Ovary (tissue), 9 donors: ENCODE measurements around the gene GDAP1L1. TPM values are rescaled to one million over a fixed set of nuclear protein-coding genes. Genes with fewer than 3 reads are reported as not detected.

Experiments used
- DNase-seq, 5 donors: peaks; one replicate each; pipeline ENCODE4 v3.0.0-alpha.2; 2019 to 2020
- H3K27ac ChIP-seq, 2 donors: fragments of 200-600 bp; one replicate each; pipeline versions ENCODE4 v1.5.1 to v1.8.0; 2019 to 2022
- H3K27me3 ChIP-seq: fragments of 200-600 bp; one replicate; pipeline ENCODE4 v1.8.0; 2022
- H3K36me3 ChIP-seq: fragments of 200-600 bp; sonication (generic); one replicate; pipeline ENCODE4 v1.5.1; 2019
- H3K4me1 ChIP-seq: one replicate; pipeline ENCODE4 v1.8.1; 2013; ENCODE audit warnings: mild to moderate bottlenecking, moderate library complexity; ENCODE audit not compliant: insufficient read depth
- H3K4me3 ChIP-seq: fragments of 200-600 bp; sonication (generic); one replicate; pipeline ENCODE4 v1.5.1; 2017
- H3K9me3 ChIP-seq, 2 donors: fragments of 200-600 bp in 1 of 2; sonication (generic) in 1 of 2; one replicate each; pipeline versions ENCODE4 v1.5.1 to v1.8.1; 2013 to 2019; ENCODE audit warnings: mild to moderate bottlenecking in 1 of 2, moderate library complexity in 1 of 2
- EP300 ChIP-seq: sonication (generic); formaldehyde crosslinking; IDR thresholded peaks from one replicate; pipeline ENCODE4 v1.6.1; 2017; ENCODE audit warnings: antibody characterized with exemption
- POLR2A ChIP-seq: fragments of 450-650 bp; IDR thresholded peaks from one replicate; pipeline ENCODE4 v1.6.1; 2017; ENCODE audit warnings: antibody characterized with exemption, mild to moderate bottlenecking, moderate library complexity
- WGBS, 3 donors: extraction: QIAGEN DNeasy Blood & Tissue Kit in 1 of 3; methylation state at CpG; one replicate each; pipeline versions ENCODE4 v1.1.5 to v1.1.7; 2013 to 2017; 5-methylcytosine and 5-hydroxymethylcytosine counted together
- intact Hi-C, 4 donors: fragments of 100-400 bp; cut with DNase I; formaldehyde crosslinking; loops; one replicate each; pipeline versions ENCODE4 v1.11.0 to v1.15.1; 2022 to 2023
- polyA plus RNA-seq, 2 donors: library from polyadenylated mRNA; stranded (reverse); fragments of 200-250 nt in 1 of 2; fragments of 350-450 nt in 1 of 2; fragmentation: Illumina TruSeq in 1 of 2; extraction: RNeasy Lipid Tissue Mini Kit (QIAGEN cat#74804) in 1 of 2; gene quantifications; one replicate each; pipeline ENCODE4 v1.2.3, GENCODE V29; 2013 to 2014
- total RNA-seq, 7 donors: library from RNA; depleted of rRNA in 2 of 7; stranded (reverse); fragments of >200 nt in 2 of 7; fragmentation: NEBNext Ultra II Directional in 3 of 7; extraction: Animal tissue kit (Norgen Biotek cat#: 25700) in 3 of 7; gene quantifications; one replicate each; pipeline versions ENCODE4 v1.1.0 to v1.2.4, GENCODE V29; 2016 to 2023
- TF ChIP-seq, protein P1 (sequence below), 3 donors: fragments of 450-650 bp in 2 of 3; fragments of 200-600 bp in 1 of 3; IDR thresholded peaks; one replicate each; pipeline versions ENCODE4 v1.5.1 to v1.8.0; 2016 to 2022; ENCODE audit warnings: antibody characterized with exemption in 3 of 3, mild to moderate bottlenecking in 1 of 3
- donor health status: DM: no; HTN: no; CAD: no; lungs with moderate emphysema.
- donor health status: DM: no; HTN: no; CAD: no.
- donor health status: Bipolar disorder and iron deficiency.
- donor health status: DM: yes; HTN: yes; CAD: no.
- donor health status: DM: no; HTN: no; CAD: no.
- donor health status: DM: yes; HTN: yes; CAD: no.

GDAP1L1 gene
- total and polyA plus RNA-seq, 9 donors, result 0.72 to 3.3 (median 1.6) TPM

- Histone ChIP-seq H3K27me3 (no peaks in the 10 kb centered on the region), H3K4me3 (no peak overlapping the region), H3K4me1 (peaks cover 4% of the 10 kb centered on the region), H3K27ac (no peak overlapping the region), H3K36me3 (no peaks in the 10 kb centered on the region), H3K9me3 (no peaks in the 10 kb centered on the region)
- TF ChIP-seq, protein P1, sequence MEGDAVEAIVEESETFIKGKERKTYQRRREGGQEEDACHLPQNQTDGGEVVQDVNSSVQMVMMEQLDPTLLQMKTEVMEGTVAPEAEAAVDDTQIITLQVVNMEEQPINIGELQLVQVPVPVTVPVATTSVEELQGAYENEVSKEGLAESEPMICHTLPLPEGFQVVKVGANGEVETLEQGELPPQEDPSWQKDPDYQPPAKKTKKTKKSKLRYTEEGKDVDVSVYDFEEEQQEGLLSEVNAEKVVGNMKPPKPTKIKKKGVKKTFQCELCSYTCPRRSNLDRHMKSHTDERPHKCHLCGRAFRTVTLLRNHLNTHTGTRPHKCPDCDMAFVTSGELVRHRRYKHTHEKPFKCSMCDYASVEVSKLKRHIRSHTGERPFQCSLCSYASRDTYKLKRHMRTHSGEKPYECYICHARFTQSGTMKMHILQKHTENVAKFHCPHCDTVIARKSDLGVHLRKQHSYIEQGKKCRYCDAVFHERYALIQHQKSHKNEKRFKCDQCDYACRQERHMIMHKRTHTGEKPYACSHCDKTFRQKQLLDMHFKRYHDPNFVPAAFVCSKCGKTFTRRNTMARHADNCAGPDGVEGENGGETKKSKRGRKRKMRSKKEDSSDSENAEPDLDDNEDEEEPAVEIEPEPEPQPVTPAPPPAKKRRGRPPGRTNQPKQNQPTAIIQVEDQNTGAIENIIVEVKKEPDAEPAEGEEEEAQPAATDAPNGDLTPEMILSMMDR (IDR thresholded peaks at IDR 0.05), result no peak
- no peak for TF ChIP-seq POLR2A
- no peak for DNase-seq
- 68 to 85% (median 71%) methylated on average over 2 of the region's 2 CpGs for WGBS, 3 donors
- intact Hi-C loops, result no loop called here
Measured at GRCh38 chr20:44200983-44201382, 46.1 kb upstream of the GDAP1L1 start.

- no peak overlapping the region for H3K4me3 ChIP-seq
- H3K9me3 ChIP-seq, result no peaks in the 10 kb centered on the region
- WGBS, 3 donors, result 75 to 90% (median 75%) methylated on average over 2 of the region's 2 CpGs
- TF ChIP-seq POLR2A (no peak), EP300 (no peak)
- TF ChIP-seq, protein P1 (IDR thresholded peaks at IDR 0.05), result no peak
- no peaks in the 10 kb centered on the region for H3K36me3 ChIP-seq
- no peak for DNase-seq
- intact Hi-C loops, result no loop called here
- H3K4me1 ChIP-seq, result peaks cover 4% of the 10 kb centered on the region
- H3K27ac ChIP-seq, result no peak overlapping the region
- H3K27me3 ChIP-seq, result no peaks in the 10 kb centered on the region
Measured at GRCh38 chr20:44203161-44203560, 43.9 kb upstream of the GDAP1L1 start.

DNA sequence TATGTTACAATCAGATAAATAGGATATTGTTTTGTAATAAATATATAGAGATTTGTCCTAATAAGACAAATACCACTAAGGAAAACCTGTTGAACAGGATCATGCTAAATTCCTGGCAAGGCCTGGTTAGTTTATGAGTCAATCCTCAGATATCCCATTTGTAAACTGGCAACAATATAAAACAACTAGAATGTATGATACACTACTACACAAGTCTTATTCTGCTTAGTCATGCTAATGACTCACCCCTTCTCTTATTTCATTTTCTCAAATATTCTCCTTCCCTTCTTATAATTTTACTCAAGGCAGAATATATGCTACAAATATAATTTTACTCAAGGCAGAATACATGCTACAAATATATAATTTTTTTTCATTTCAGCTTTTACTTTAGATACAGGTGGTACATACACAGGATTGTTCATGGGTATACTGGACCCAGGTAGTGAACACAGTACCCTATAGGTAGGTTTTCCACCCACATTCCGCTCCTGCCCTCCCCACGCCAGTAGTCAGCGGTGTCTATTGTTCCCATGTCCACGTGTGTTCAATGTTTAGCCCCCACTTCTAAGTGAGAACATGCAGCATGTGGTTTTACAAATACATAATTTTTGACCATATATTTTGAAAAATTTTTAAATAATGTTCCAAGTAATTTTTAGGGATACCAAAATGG is 42.8 kb upstream of the GDAP1L1 start:
- H3K27me3 ChIP-seq, result no peaks in the 10 kb centered on the region
- whole genome bisulfite sequencing, 3 donors, result 81 to 88% (median 83%) methylated on average over 4 of the region's 4 CpGs
- H3K27ac ChIP-seq, result no peak overlapping the region
- intact Hi-C loops, result no loop called here
- peaks cover 5% of the 10 kb centered on the region for H3K4me1 ChIP-seq
- TF ChIP-seq POLR2A, result no peak
- H3K36me3 ChIP-seq, result no peaks in the 10 kb centered on the region
- DNase-seq, result no peak
- no peaks in the 10 kb centered on the region for H3K9me3 ChIP-seq
- H3K4me3 ChIP-seq, result no peak overlapping the region

DNA sequence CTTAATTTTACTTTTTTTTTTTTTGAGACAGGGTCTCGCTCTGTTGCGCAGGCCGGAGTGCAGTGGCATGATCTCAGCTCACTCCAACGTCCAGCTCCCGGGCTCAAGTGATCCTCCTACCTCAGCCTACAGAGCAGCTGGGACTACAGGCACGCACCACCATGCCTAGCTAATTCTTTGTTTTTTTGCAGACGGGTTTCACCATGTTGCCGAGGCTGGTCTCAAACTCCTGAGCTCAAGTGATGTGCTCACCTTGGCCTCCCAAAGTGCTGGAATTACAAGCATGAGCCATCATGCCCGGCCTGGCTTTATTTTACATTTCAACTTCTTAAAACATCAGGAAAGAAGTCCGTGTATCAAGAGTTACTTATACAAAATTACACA is 42.3 kb upstream of the GDAP1L1 start:
- Histone ChIP-seq H3K4me1 (peaks cover 5% of the 10 kb centered on the region), H3K4me3 (no peak overlapping the region), H3K36me3 (no peaks in the 10 kb centered on the region), H3K27me3 (no peaks in the 10 kb centered on the region), H3K9me3 (no peaks in the 10 kb centered on the region), H3K27ac (no peak overlapping the region)
- no peak for TF ChIP-seq EP300
- TF ChIP-seq POLR2A, result no peak
- TF ChIP-seq, protein P1 (IDR thresholded peaks at IDR 0.05), result no peak
- 85 to 87% (median 86%) methylated on average over 10 of the region's 10 CpGs for WGBS, 3 donors
- intact Hi-C loops, result no loop called here
- DNase-seq, result no peak

DNA sequence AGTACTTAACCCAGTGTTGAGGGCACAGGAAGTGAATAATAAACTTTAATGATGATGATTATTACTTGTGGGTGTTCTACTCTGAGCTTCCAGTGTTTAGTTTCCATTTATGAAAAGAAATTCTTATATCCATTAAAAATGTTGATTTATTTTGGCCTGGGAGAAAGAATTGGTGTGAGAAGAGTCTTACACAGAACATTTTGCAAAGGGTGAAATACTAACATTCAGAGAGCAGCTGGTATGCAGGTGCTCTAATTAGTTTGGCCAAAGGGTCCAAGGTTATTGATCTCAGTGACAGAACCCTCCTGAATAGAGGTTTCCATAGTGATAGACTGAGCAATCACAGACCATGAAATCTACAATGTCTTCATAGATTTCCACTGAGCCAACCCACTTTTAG is 41.0 kb upstream of the GDAP1L1 start:
- no peak overlapping the region for H3K4me3 ChIP-seq
- TF ChIP-seq EP300, result no peak
- TF ChIP-seq, protein P1 (IDR thresholded peaks at IDR 0.05), result no peak
- TF ChIP-seq POLR2A, result no peak
- H3K9me3 ChIP-seq, result no peaks in the 10 kb centered on the region
- no peak overlapping the region for H3K27ac ChIP-seq
- H3K36me3 ChIP-seq, result no peaks in the 10 kb centered on the region
- H3K27me3 ChIP-seq, result no peaks in the 10 kb centered on the region
- H3K4me1 ChIP-seq, result peaks cover 5% of the 10 kb centered on the region
- no peak for DNase-seq
- intact Hi-C loops, result no loop called here
